K562 (cell line): Measurements from ENCODE around the gene NR3C1. TPM values are rescaled to one million over a fixed set of nuclear protein-coding genes. Genes with fewer than 3 reads are reported as not detected.

Source experiments
- ATAC-seq: fragments of 200-7000 bp; cut with Tn5 transposase; 3 replicates; pipeline ENCODE4 v1.9.1; 2020; ENCODE audit warnings: moderate library complexity
- BruUV-seq: library from RNA; stranded (reverse); fragments of 400-500 nt; replicated peaks from 2 replicates; lab custom pipeline; 2021; lab: Mats Ljungman, UMichigan
- CTCF ChIA-PET: fragments of 300-600 bp; formaldehyde crosslinking; extraction: SDS; loops from one replicate; lab custom pipeline; 2021; ENCODE audit warnings: low intra/inter-chr PET ratio; lab: Yijun Ruan, JAX
- POLR2A ChIA-PET: fragments of 300-600, 350-650 bp; sonication (Branson Sonifier 250); formaldehyde crosslinking; extraction: SDS; loops from one replicate; lab custom pipeline; 2021; ENCODE audit warnings: antibody characterized with exemption, inconsistent platforms; lab: Yijun Ruan, JAX
- DNase-seq, 4 experiments: peaks; one replicate each; pipeline versions ENCODE4 v3.0.0 to v3.0.0-alpha.2; 2011 to 2018; ENCODE audit warnings: low spot score in 3 of 4, mixed read lengths in 3 of 4; ENCODE audit errors: extremely low read depth in 1 of 4
- FAIRE-seq: peaks from 2 replicates; lab custom pipeline; 2011; peaks lifted over from hg19 to GRCh38; lab: Jason Lieb, UNC
- H2AFZ ChIP-seq: 2 replicates; pipeline ENCODE4 v1.6.0; 2011; ENCODE audit warnings: low read depth, low read length, control low read depth, inconsistent platforms
- H3K27ac ChIP-seq: fragments of 200-600 bp; 3 replicates; pipeline ENCODE4 v1.8.0; 2011; ENCODE audit warnings: low read depth, mild to moderate bottlenecking, control low read depth, inconsistent platforms, low read length, moderate library complexity, mixed read lengths; ENCODE audit errors: extremely low read depth
- H3K27me3 ChIP-seq, 2 experiments: fragments of 300-600 bp in 1 of 2; 2 replicates in 1 of 2; 3 replicates in 1 of 2; pipeline versions ENCODE4 v1.6.0 to v1.8.0; 2011; ENCODE audit warnings: inconsistent platforms in 2 of 2, low read length in 2 of 2, mild to moderate bottlenecking in 1 of 2, mixed read lengths in 1 of 2, moderate library complexity in 1 of 2; ENCODE audit not compliant: control insufficient read depth in 2 of 2, insufficient read depth in 2 of 2
- H3K36me3 ChIP-seq: fragments of 300-600 bp; 3 replicates; pipeline ENCODE4 v1.8.0; 2011; ENCODE audit warnings: mild to moderate bottlenecking, low read length, inconsistent platforms; ENCODE audit not compliant: control insufficient read depth, insufficient read depth
- H3K4me1 ChIP-seq, 2 experiments: fragments of 200-600 bp in 1 of 2; replicated peaks in 1 of 2; 2 replicates in 1 of 2; 3 replicates in 1 of 2; pipeline versions ENCODE4 v1.5.1 to v1.8.0; 2011; ENCODE audit warnings: inconsistent platforms in 2 of 2, low read length in 2 of 2, mild to moderate bottlenecking in 1 of 2, mixed read lengths in 1 of 2, moderate library complexity in 1 of 2; ENCODE audit not compliant: control insufficient read depth in 2 of 2, insufficient read depth in 2 of 2
- H3K4me2 ChIP-seq: 2 replicates; pipeline ENCODE4 v1.6.1; 2011; ENCODE audit warnings: low read length, control low read depth, inconsistent platforms, mixed read lengths; ENCODE audit not compliant: insufficient read depth
- H3K4me3 ChIP-seq: fragments of 200-600 bp; sonication (generic), shearing (Covaris generic); 2 replicates; pipeline ENCODE4 v1.5.1; 2016; ENCODE audit warnings: control low read depth, inconsistent platforms
- H3K79me2 ChIP-seq: fragments of 200-600 bp; 3 replicates; pipeline ENCODE4 v1.8.0; 2011; ENCODE audit warnings: low read length, inconsistent platforms; ENCODE audit not compliant: control insufficient read depth, insufficient read depth
- H3K9ac ChIP-seq, 2 experiments: 2 replicates each; pipeline versions ENCODE4 v1.6.0 to v1.6.1; 2011; ENCODE audit warnings: low read depth in 2 of 2, low read length in 2 of 2, control low read depth in 1 of 2, inconsistent platforms in 1 of 2, mild to moderate bottlenecking in 1 of 2, mixed read lengths in 1 of 2; ENCODE audit not compliant: insufficient read depth in 1 of 2
- H3K9me1 ChIP-seq: one replicate; pipeline ENCODE4 v1.6.0; 2011; ENCODE audit warnings: inconsistent platforms, mild to moderate bottlenecking, low read length, moderate library complexity; ENCODE audit not compliant: control insufficient read depth, insufficient read depth
- H3K9me3 ChIP-seq: replicated peaks from 2 replicates; pipeline ENCODE4 v1.5.1; 2011; ENCODE audit warnings: low read depth, low read length, inconsistent platforms; ENCODE audit not compliant: control insufficient read depth, insufficient read depth
- H4K20me1 ChIP-seq: replicated peaks from 2 replicates; pipeline ENCODE4 v1.6.1; 2011; ENCODE audit warnings: low read length, inconsistent platforms, mixed read lengths; ENCODE audit not compliant: control insufficient read depth, insufficient read depth
- ASH1L ChIP-seq: fragments of 450-650 bp; IDR thresholded peaks from 2 replicates; pipeline ENCODE4 v1.6.1; 2018; ENCODE audit warnings: borderline replicate concordance, mild to moderate bottlenecking, low read depth; ENCODE audit not compliant: partially characterized antibody
- CEBPB ChIP-seq: fragments of 450-650 bp; IDR thresholded peaks from 2 replicates; pipeline ENCODE4 v1.6.1; 2016; ENCODE audit warnings: missing genetic modification characterization, missing compliant biosample characterization
- CEBPG ChIP-seq, 3 experiments: fragments of 200-800 bp in 1 of 3; sonication (Bioruptor generic) in 1 of 3; sonication (generic) in 1 of 3; formaldehyde crosslinking in 1 of 3; IDR thresholded peaks in 2 of 3; conservative IDR thresholded peaks in 1 of 3; 2 replicates each; pipeline versions ENCODE4 v1.6.1 to v1.8.0; 2016 to 2022; ENCODE audit warnings: missing compliant biosample characterization in 2 of 3, missing genetic modification characterization in 2 of 3, mild to moderate bottlenecking in 1 of 3, missing genetic modification reagents in 1 of 3
- MAFG ChIP-seq: fragments of 450-650 bp; conservative IDR thresholded peaks from 2 replicates; pipeline ENCODE4 v1.6.1; 2016; ENCODE audit warnings: missing genetic modification characterization, missing compliant biosample characterization
- NFE2 ChIP-seq: IDR thresholded peaks from 2 replicates; pipeline ENCODE4 v1.6.1; 2014; ENCODE audit warnings: antibody characterized with exemption, low read depth
- NRF1 ChIP-seq, 2 experiments: fragments of 450-650 bp; IDR thresholded peaks in 1 of 2; conservative IDR thresholded peaks in 1 of 2; 2 replicates each; pipeline ENCODE4 v1.6.1; 2014; ENCODE audit warnings: mild to moderate bottlenecking in 2 of 2
- RFX7 ChIP-seq: fragments of 250-450 bp; sonication (Bioruptor Pico); IDR thresholded peaks from 2 replicates; pipeline ENCODE4 v1.5.1; 2021; ENCODE audit warnings: mild to moderate bottlenecking
- SMARCB1 ChIP-seq: IDR thresholded peaks from 2 replicates; pipeline ENCODE4 v1.6.1; 2011; ENCODE audit warnings: improper control_type of control experiment, low read depth; ENCODE audit not compliant: insufficient read length
- SNRNP70 ChIP-seq: fragments of 200-400 bp; formaldehyde crosslinking; optimal IDR thresholded peaks from 2 replicates; pipeline ENCODE3; 2017; ENCODE audit warnings: low read depth, low read length
- TCF15 ChIP-seq: fragments of 250-450 bp; sonication (Bioruptor Pico); IDR thresholded peaks from 2 replicates; pipeline ENCODE4 v1.8.0; 2022; ENCODE audit warnings: moderate library complexity, mild to moderate bottlenecking, inconsistent platforms
- ZBTB7A ChIP-seq: IDR thresholded peaks from 2 replicates; pipeline ENCODE4 v1.6.1; 2011; ENCODE audit warnings: low read depth, mild to moderate bottlenecking, low read length, moderate library complexity, borderline replicate concordance; ENCODE audit not compliant: control insufficient read depth
- WGBS: fragments of 100-300 bp; shearing (Covaris generic); methylation state at CpG from one replicate; pipeline ENCODE4 v1.1.6; 2016; ENCODE audit warnings: low coverage, mixed read lengths; ENCODE audit not compliant: insufficient coverage; ENCODE audit errors: missing lambda C conversion rate; 5-methylcytosine and 5-hydroxymethylcytosine counted together
- in situ Hi-C: fragments of 300-500 bp; cut with MboI; formaldehyde crosslinking; loops from 4 replicates; pipeline ENCODE4 v1.15.0; 2018; ENCODE audit warnings: inconsistent platforms, mixed read lengths
- intact Hi-C: fragments of 100-400 bp; cut with micrococcal nuclease; formaldehyde crosslinking; loops from 2 replicates; pipeline ENCODE4 v1.14.2; 2022
- polyA plus RNA-seq, 8 experiments: library from polyadenylated mRNA; depleted of rRNA in 4 of 8; stranded (reverse) in 5 of 8; unstranded in 3 of 8; fragments of >200 nt; fragmentation: Nextera tagmentation in 2 of 8; fragmentation: Illumina TruSeq in 1 of 8; extraction: Ambion mirVana in 2 of 8; extraction: Trizol in 1 of 8; gene quantifications; 2 replicates each; pipeline versions ENCODE4 v1.2.1 to v1.2.3, GENCODE V29; 2011 to 2014; ENCODE audit warnings: inconsistent platforms in 1 of 8, missing spikeins in 1 of 8
- total RNA-seq, 7 experiments: library from RNA; depleted of rRNA in 6 of 7; stranded (reverse); fragments of >200 nt in 6 of 7; fragmentation: Illumina TruSeq in 2 of 7; extraction: Trizol in 2 of 7; gene quantifications; 2 replicates each; pipeline versions ENCODE4 v1.2.1 to v1.2.3, GENCODE V29; 2011 to 2021; ENCODE audit warnings: low replicate concordance in 1 of 7
- TF ChIP-seq, protein P1 (sequence below), 2 experiments: IDR thresholded peaks in 1 of 2; conservative IDR thresholded peaks in 1 of 2; 2 replicates each; pipeline ENCODE4 v1.6.1; 2016; ENCODE audit warnings: low read depth in 2 of 2, mild to moderate bottlenecking in 1 of 2, missing compliant biosample characterization in 1 of 2, missing genetic modification characterization in 1 of 2, moderate library complexity in 1 of 2

NR3C1 gene
- total and polyA plus RNA-seq, 9 of the 15 experiments (the other 6 are each of a cell fraction or from before 2014, with no cell fraction given) = 8.2 to 36.0 (median 15.0) TPM

GRCh38 chr5:143435210-143435657, 31.7 kb upstream of the NR3C1 start:
- no peak overlapping the region for H2AFZ ChIP-seq
- POLR2A ChIA-PET = interaction anchor here (0.6 kb wide), 1 partner anchor 764 kb away, joined by 3 read pairs; no protein-coding TSS in a partner anchor
- CTCF ChIA-PET = no interaction called here
- H3K27ac ChIP-seq = no peak overlapping the region
- ATAC-seq (no peak), DNase-seq (no peak)
- in situ Hi-C loops = no loop called here
- no peaks in the 10 kb centered on the region for H3K9me3 ChIP-seq
- H3K4me2 ChIP-seq = no peak overlapping the region
- H4K20me1 ChIP-seq = no peaks in the 10 kb centered on the region
- peak; percentile 67 for TF ChIP-seq CEBPB (tag)
- TF ChIP-seq MAFG = peak; percentile 4; the same call in 1 of the 2 replicates
- TF ChIP-seq, protein P1, sequence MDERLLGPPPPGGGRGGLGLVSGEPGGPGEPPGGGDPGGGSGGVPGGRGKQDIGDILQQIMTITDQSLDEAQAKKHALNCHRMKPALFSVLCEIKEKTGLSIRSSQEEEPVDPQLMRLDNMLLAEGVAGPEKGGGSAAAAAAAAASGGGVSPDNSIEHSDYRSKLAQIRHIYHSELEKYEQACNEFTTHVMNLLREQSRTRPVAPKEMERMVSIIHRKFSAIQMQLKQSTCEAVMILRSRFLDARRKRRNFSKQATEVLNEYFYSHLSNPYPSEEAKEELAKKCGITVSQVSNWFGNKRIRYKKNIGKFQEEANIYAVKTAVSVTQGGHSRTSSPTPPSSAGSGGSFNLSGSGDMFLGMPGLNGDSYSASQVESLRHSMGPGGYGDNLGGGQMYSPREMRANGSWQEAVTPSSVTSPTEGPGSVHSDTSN (CRISPR knock-in tag; IDR thresholded peaks at IDR 0.05; ENCODE audit: low read depth) = no peak
- TF ChIP-seq, protein P1 (tag; conservative IDR thresholded peaks at IDR 0.05; ENCODE audit: low read depth) = no peak
- no peak for TF ChIP-seq CEBPG (CRISPR knock-in tag; IDR thresholded peaks at IDR 0.05)
- peak; percentile 56 to 78; a peak in 3 of 4 replicates for TF ChIP-seq CEBPG (tag; conservative IDR thresholded peaks at IDR 0.05 in 1 of 2, IDR thresholded peaks at IDR 0.05 in 1 of 2)
- peak; percentile 23 to 36; a peak in 1 of 4 replicates for TF ChIP-seq NRF1 (conservative IDR thresholded peaks at IDR 0.05 in 1 of 2, IDR thresholded peaks at IDR 0.05 in 1 of 2)
- no peak for TF ChIP-seq ASH1L
- no peak for TF ChIP-seq NFE2
- no peak for TF ChIP-seq SMARCB1
- TF ChIP-seq SNRNP70 = no peak
- no peak for TF ChIP-seq RFX7 (CRISPR knock-in tag)
- no peak for TF ChIP-seq ZBTB7A
- TF ChIP-seq TCF15 (CRISPR knock-in tag) = no peak
- TF ChIP-seq, all 486 proteins: peak for 4
- no peaks in the 10 kb centered on the region for H3K9me1 ChIP-seq
- no peaks in the 10 kb centered on the region; a peak in 1 of 5 replicates for H3K4me1 ChIP-seq
- 6% methylated on average over 6 of the region's 6 CpGs for WGBS
- no peaks in the 10 kb centered on the region for H3K36me3 ChIP-seq
- H3K27me3 ChIP-seq = peaks cover 2 to 13% of the 10 kb centered on the region in 2 experiments; a peak in 2 of 5 replicates
- no peak overlapping the region for H3K9ac ChIP-seq
- no peak for FAIRE-seq
- BruUV-seq = no TSS peak
- no peaks in the 10 kb centered on the region for H3K79me2 ChIP-seq
- H3K4me3 ChIP-seq = no peak overlapping the region
- intact Hi-C loops = no loop called here
